ENCODE data around the gene DENND1A. TPM values are rescaled to one million over a fixed set of nuclear protein-coding genes. Genes with fewer than 3 reads are reported as not detected.

The DENND1A gene
- total and polyA plus RNA-seq, 11 donors: 9.8 to 24.0 (median 14.7) TPM

GRCh38 chr9:123373946-123374345 lies 556.0 kb downstream of the DENND1A start:
- Histone ChIP-seq H3K36me3 (no peaks in the 10 kb centered on the region), H3K4me3 (no peak overlapping the region), H3K27ac (no peak overlapping the region), H3K9me3 (no peaks in the 10 kb centered on the region), H3K27me3 (peaks cover 17 to 57% (median 33%) of the 10 kb centered on the region in 9 donors), H3K4me1 (peaks cover 0 to 23% (median 5%) of the 10 kb centered on the region in 12 donors)
- TF ChIP-seq, protein P1, sequence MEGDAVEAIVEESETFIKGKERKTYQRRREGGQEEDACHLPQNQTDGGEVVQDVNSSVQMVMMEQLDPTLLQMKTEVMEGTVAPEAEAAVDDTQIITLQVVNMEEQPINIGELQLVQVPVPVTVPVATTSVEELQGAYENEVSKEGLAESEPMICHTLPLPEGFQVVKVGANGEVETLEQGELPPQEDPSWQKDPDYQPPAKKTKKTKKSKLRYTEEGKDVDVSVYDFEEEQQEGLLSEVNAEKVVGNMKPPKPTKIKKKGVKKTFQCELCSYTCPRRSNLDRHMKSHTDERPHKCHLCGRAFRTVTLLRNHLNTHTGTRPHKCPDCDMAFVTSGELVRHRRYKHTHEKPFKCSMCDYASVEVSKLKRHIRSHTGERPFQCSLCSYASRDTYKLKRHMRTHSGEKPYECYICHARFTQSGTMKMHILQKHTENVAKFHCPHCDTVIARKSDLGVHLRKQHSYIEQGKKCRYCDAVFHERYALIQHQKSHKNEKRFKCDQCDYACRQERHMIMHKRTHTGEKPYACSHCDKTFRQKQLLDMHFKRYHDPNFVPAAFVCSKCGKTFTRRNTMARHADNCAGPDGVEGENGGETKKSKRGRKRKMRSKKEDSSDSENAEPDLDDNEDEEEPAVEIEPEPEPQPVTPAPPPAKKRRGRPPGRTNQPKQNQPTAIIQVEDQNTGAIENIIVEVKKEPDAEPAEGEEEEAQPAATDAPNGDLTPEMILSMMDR (IDR thresholded peaks at IDR 0.05): no peak
- TF ChIP-seq POLR2A (IDR thresholded peaks at IDR 0.05): no peak
- DNase-seq (no peak), ATAC-seq (no peak)
- intact Hi-C loops (cut with DNase I): no loop called here
- WGBS, 4 donors: 14 to 27% (median 24%) methylated on average over 10 of the region's 10 CpGs

- Histone ChIP-seq H3K4me1 (peaks cover 0 to 23% (median 5%) of the 10 kb centered on the region in 12 donors), H3K36me3 (no peaks in the 10 kb centered on the region), H3K27ac (no peak overlapping the region), H3K9me3 (no peaks in the 10 kb centered on the region), H3K4me3 (peak overlapping the region in 1 of 12 donors; percentile 5), H3K27me3 (peaks cover 17 to 58% (median 33%) of the 10 kb centered on the region in 9 donors)
- 9 to 15% (median 12%) methylated on average over 28 to 60 of the region's 60 CpGs for WGBS, 4 donors
- DNase-seq (no peak), ATAC-seq (no peak)
- no peak for TF ChIP-seq POLR2A (IDR thresholded peaks at IDR 0.05)
- TF ChIP-seq, protein P1 (IDR thresholded peaks at IDR 0.05): no peak
- intact Hi-C loops (cut with DNase I): no loop called here
These were observed 556.4 kb downstream of the DENND1A start for GRCh38 chr9:123373447-123373923.

DNA sequence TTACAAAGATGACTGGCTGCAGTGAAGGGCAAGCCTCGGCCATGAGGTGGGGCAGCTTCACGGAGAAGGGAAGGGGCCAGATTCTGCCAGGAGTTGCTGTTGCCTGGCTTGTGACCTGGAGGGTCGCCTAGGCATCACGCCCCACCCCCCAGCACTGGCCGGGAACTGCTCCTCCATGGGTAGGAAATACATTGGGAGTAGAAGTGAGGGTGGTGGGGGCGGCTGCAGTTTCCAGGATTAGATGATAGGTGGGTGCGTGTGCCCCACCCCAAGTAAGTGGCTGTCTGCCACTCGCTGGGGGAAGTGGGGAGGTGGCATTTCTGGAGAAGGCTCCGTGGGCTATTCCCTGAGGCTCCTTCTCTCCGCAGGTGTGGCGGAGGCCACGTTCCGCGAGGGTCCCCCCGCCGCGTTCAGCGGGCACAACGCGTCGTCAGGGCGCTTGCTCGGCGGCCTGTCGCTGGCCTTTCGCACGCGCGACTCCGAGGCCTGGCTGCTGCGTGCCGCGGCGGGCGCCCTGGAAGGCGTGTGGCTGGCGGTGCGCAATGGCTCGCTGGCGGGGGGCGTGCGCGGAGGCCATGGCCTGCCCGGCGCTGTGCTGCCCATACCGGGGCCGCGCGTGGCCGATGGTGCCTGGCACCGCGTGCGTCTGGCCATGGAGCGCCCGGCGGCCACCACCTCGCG lies 557.0 kb downstream of the DENND1A start:
- ATAC-seq: no peak
- intact Hi-C loops (cut with DNase I): no loop called here
- no peak for DNase-seq
- WGBS, 4 donors: 28 to 37% (median 33%) methylated on average over 36 to 58 of the region's 58 CpGs
- TF ChIP-seq POLR2A (IDR thresholded peaks at IDR 0.05): no peak
- TF ChIP-seq, protein P1 (IDR thresholded peaks at IDR 0.05): no peak
- H3K27me3 ChIP-seq: peaks cover 17 to 63% (median 33%) of the 10 kb centered on the region in 9 donors
- H3K36me3 ChIP-seq: no peaks in the 10 kb centered on the region
- H3K9me3 ChIP-seq: no peaks in the 10 kb centered on the region
- no peak overlapping the region for H3K27ac ChIP-seq
- peaks cover 0 to 28% (median 5%) of the 10 kb centered on the region in 12 donors for H3K4me1 ChIP-seq
- H3K4me3 ChIP-seq: peak overlapping the region in 1 of 12 donors; percentile 5

DNA sequence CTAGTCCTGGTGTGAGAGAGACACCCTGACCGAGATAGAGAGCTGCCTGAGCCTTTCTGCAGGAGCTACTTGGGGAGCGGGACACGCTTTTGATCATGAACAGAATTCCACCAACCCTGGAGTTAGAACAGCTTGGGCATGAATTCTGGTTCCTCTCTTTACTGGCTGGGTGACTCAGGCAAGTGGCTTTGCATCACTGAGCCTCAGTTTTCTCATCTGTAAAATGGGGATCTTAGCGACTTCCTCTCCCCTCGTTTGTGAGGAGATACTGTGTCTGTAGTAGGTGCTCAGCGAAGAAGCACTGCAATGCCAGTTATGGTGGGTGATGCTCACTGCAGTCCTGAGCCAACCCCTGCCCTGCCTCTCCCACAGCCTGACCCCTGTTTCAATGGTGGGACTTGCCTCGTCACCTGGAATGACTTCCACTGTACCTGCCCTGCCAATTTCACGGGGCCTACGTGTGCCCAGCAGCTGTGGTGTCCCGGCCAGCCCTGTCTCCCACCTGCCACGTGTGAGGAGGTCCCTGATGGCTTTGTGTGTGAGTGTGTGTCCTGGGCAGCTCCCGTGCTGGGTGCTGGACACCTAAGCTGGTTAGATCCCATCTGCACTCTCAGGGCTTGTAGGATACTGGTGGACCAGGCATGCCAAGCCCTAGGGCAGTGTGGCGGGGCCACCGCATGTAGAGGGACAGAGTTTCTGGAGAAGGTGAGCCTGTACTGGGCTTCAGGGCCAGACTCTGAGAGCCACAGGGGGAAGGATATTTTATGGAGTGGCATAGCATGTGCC lies 557.9 kb downstream of the DENND1A start:
- Histone ChIP-seq H3K36me3 (no peaks in the 10 kb centered on the region), H3K27ac (no peak overlapping the region), H3K4me1 (peaks cover 0 to 30% (median 5%) of the 10 kb centered on the region in 12 donors), H3K9me3 (no peaks in the 10 kb centered on the region), H3K4me3 (no peak overlapping the region), H3K27me3 (peaks cover 17 to 65% (median 33%) of the 10 kb centered on the region in 9 donors)
- DNase-seq (no peak), ATAC-seq (no peak)
- TF ChIP-seq POLR2A (IDR thresholded peaks at IDR 0.05): no peak
- TF ChIP-seq, protein P1 (IDR thresholded peaks at IDR 0.05): no peak
- intact Hi-C loops (cut with DNase I): no loop called here
- 80 to 91% (median 89%) methylated on average over 11 to 14 of the region's 14 CpGs for WGBS, 4 donors

Measured in heart left ventricle (tissue), 16 donors.